NK-92 (cell line): ENCODE results near the gene CLEC3A.
"Not testable (repeated sequence)": the region's sequence is repeated elsewhere in the genome, so short reads cannot be mapped to it uniquely, and the experiment has no call there.

Source experiments
- DNase-seq: peaks from one replicate; lab custom pipeline; 2025; ENCODE audit not compliant: unreplicated experiment; lab: John Stamatoyannopoulos, UW

The CLEC3A gene

GRCh38 chr16:78022347-78023060, at the start of gene CLEC3A:
CLEC3A (plus strand) TSS chr16:78022548; CDS start chr16:78022627, 79 bp downstream.
- DNase-seq = no peak

GRCh38 chr16:77974883-77975282, 47.5 kb upstream of the CLEC3A start:
- DNase-seq = no peak

GRCh38 chr16:77975942-77976341, 46.4 kb upstream of the CLEC3A start:
- DNase-seq = no peak

GRCh38 chr16:77977339-77977738, 45.0 kb upstream of the CLEC3A start:
- DNase-seq = no peak

GRCh38 chr16:77985111-77985510, 37.2 kb upstream of the CLEC3A start:
- DNase-seq = no peak

GRCh38 chr16:77986011-77986740, 36.2 kb upstream of the CLEC3A start:
- no peak for DNase-seq

GRCh38 chr16:77987810-77988209, 34.5 kb upstream of the CLEC3A start:
- DNase-seq = no peak

- no peak for DNase-seq
Measured at GRCh38 chr16:77989846-77990245, 32.5 kb upstream of the CLEC3A start.

- no peak for DNase-seq
Measured at GRCh38 chr16:77991701-77992100, 30.6 kb upstream of the CLEC3A start.

- not testable (repeated sequence) for DNase-seq
Measured at GRCh38 chr16:77992381-77992780, 30.0 kb upstream of the CLEC3A start.

- DNase-seq = no peak
Measured at GRCh38 chr16:77993111-77993985, 29.0 kb upstream of the CLEC3A start.

- no peak for DNase-seq
Measured at GRCh38 chr16:77995843-77996455, 26.4 kb upstream of the CLEC3A start.

GRCh38 chr16:77998350-77999023, 23.9 kb upstream of the CLEC3A start:
- no peak for DNase-seq

- DNase-seq = no peak
Measured at GRCh38 chr16:78001451-78002025, 20.8 kb upstream of the CLEC3A start.

GRCh38 chr16:78002915-78003538, 19.3 kb upstream of the CLEC3A start:
- no peak for DNase-seq

- no peak for DNase-seq
Measured at GRCh38 chr16:78004517-78004916, 17.8 kb upstream of the CLEC3A start.

- no peak for DNase-seq
Measured at GRCh38 chr16:78005881-78006280, 16.5 kb upstream of the CLEC3A start.

- no peak for DNase-seq
Measured at GRCh38 chr16:78007121-78007520, 15.2 kb upstream of the CLEC3A start.

GRCh38 chr16:78024159-78024558, 1.8 kb downstream of the CLEC3A start:
- DNase-seq = no peak

GRCh38 chr16:78025631-78026030, 3.3 kb downstream of the CLEC3A start:
- DNase-seq = no peak
